Stomach (tissue), 4 donors: ENCODE data around the gene KDM6A.

Experiments
- CTCF ChIP-seq, 7 experiments: fragments of 450-650 bp in 4 of 7; fragments of 200-600 bp in 3 of 7; sonication (generic) in 3 of 7; IDR thresholded peaks; one replicate each; pipeline ENCODE4 v1.5.1; 2016 to 2019; ENCODE audit warnings: antibody characterized with exemption in 7 of 7, control low read depth in 2 of 7, mild to moderate bottlenecking in 1 of 7
- EP300 ChIP-seq: sonication (generic); formaldehyde crosslinking; IDR thresholded peaks from one replicate; pipeline ENCODE4 v1.6.1; 2017; ENCODE audit warnings: antibody characterized with exemption
- POLR2A ChIP-seq, 4 donors: fragments of 450-650 bp; IDR thresholded peaks; one replicate each; pipeline ENCODE4 v1.6.1; 2016; ENCODE audit warnings: antibody characterized with exemption in 4 of 4, control low read depth in 2 of 4, mild to moderate bottlenecking in 1 of 4, moderate library complexity in 1 of 4
- POLR2AphosphoS5 ChIP-seq, 3 donors: sonication (generic); formaldehyde crosslinking; IDR thresholded peaks; one replicate each; pipeline ENCODE4 v1.6.1; 2016; ENCODE audit warnings: antibody characterized with exemption in 3 of 3

GRCh38 chrX:44882635-44883034, 9.6 kb downstream of the KDM6A start:
- TF ChIP-seq EP300 (no peak), CTCF (IDR thresholded peaks at IDR 0.05) (no peak), POLR2A (IDR thresholded peaks at IDR 0.05) (no peak), POLR2AphosphoS5 (IDR thresholded peaks at IDR 0.05) (no peak)
